Endothelial cell of umbilical vein (primary cell): ENCODE results near the gene LBHD2. TPM values are rescaled to one million over a fixed set of nuclear protein-coding genes. Genes with fewer than 3 reads are reported as not detected.

Experiments
- BruUV-seq: library from RNA; stranded (reverse); fragments of 400-500 nt; replicated peaks from 2 replicates; lab custom pipeline; 2021; lab: Mats Ljungman, UMichigan
- CTCF ChIA-PET: fragments of 300-600, 350-600 bp; sonication (Branson Sonifier 250); formaldehyde crosslinking; loops from one replicate; lab custom pipeline; 2021; ENCODE audit warnings: antibody characterized with exemption, inconsistent platforms; lab: Charles Lee
- POLR2A ChIA-PET: fragments of 300-600, 350-600 bp; sonication (Branson Sonifier 250); formaldehyde crosslinking; loops from one replicate; lab custom pipeline; 2021; ENCODE audit warnings: antibody characterized with exemption, inconsistent platforms; lab: Charles Lee
- DNase-seq: peaks from one replicate; pipeline ENCODE4 v3.0.0-alpha.2; 2011; ENCODE audit warnings: low read depth, low spot score
- FAIRE-seq: peaks from 2 replicates; lab custom pipeline; 2011; peaks lifted over from hg19 to GRCh38; lab: Jason Lieb, UNC
- H2AFZ ChIP-seq: 2 replicates; pipeline ENCODE4 v1.6.0; 2012; ENCODE audit warnings: low read depth, low read length, control low read depth, inconsistent platforms
- H3K27ac ChIP-seq: 2 replicates; pipeline ENCODE4 v1.5.1; 2011; ENCODE audit warnings: low read depth, mild to moderate bottlenecking, control low read depth, low read length, moderate library complexity; ENCODE audit not compliant: insufficient read depth
- H3K27me3 ChIP-seq, 2 experiments: 2 replicates each; pipeline versions ENCODE4 v1.6.0 to v1.6.1; 2011; ENCODE audit warnings: low read length in 2 of 2, mixed read lengths in 1 of 2; ENCODE audit not compliant: control insufficient read depth in 2 of 2, insufficient read depth in 2 of 2
- H3K36me3 ChIP-seq, 2 experiments: 2 replicates in 1 of 2; 3 replicates in 1 of 2; pipeline ENCODE4 v1.5.1; 2011; ENCODE audit warnings: low read length in 2 of 2, mild to moderate bottlenecking in 1 of 2, moderate library complexity in 1 of 2; ENCODE audit not compliant: control insufficient read depth in 2 of 2, insufficient read depth in 2 of 2; ENCODE audit errors: extremely low read depth in 1 of 2
- H3K4me1 ChIP-seq: 3 replicates; pipeline ENCODE4 v1.5.1; 2011; ENCODE audit warnings: mild to moderate bottlenecking, low read length; ENCODE audit not compliant: control insufficient read depth, insufficient read depth; ENCODE audit errors: extremely low read depth
- H3K4me2 ChIP-seq: 2 replicates; pipeline ENCODE4 v1.6.1; 2011; ENCODE audit warnings: low read length, control low read depth, mixed read lengths; ENCODE audit not compliant: insufficient read depth
- H3K4me3 ChIP-seq, 3 experiments: fragments of 200-600 bp in 1 of 3; sonication (generic), shearing (Covaris generic) in 1 of 3; replicated peaks in 1 of 3; 2 replicates each; pipeline ENCODE4 v1.5.1; 2011 to 2016; ENCODE audit warnings: control low read depth in 3 of 3, low read length in 3 of 3, mild to moderate bottlenecking in 2 of 3, inconsistent platforms in 1 of 3, low read depth in 1 of 3, moderate library complexity in 1 of 3; ENCODE audit not compliant: insufficient read depth in 1 of 3
- H3K79me2 ChIP-seq: 2 replicates; pipeline ENCODE4 v1.6.0; 2012; ENCODE audit warnings: low read length, inconsistent platforms; ENCODE audit not compliant: control insufficient read depth, insufficient read depth
- H3K9ac ChIP-seq: replicated peaks from 2 replicates; pipeline ENCODE3; 2011; ENCODE audit warnings: low read length, control low read depth; ENCODE audit not compliant: insufficient read depth; ENCODE audit errors: extremely low read depth
- H3K9me1 ChIP-seq: replicated peaks from 3 replicates; pipeline ENCODE4 v1.6.0; 2011; ENCODE audit warnings: mild to moderate bottlenecking, low read length; ENCODE audit not compliant: control insufficient read depth, insufficient read depth; ENCODE audit errors: extremely low read depth
- H3K9me3 ChIP-seq: replicated peaks from 2 replicates; pipeline ENCODE4 v1.5.1; 2012; ENCODE audit warnings: low read length, inconsistent platforms; ENCODE audit not compliant: control insufficient read depth, insufficient read depth
- H4K20me1 ChIP-seq: replicated peaks from 2 replicates; pipeline ENCODE3; 2011; ENCODE audit warnings: mild to moderate bottlenecking, low read length; ENCODE audit not compliant: control insufficient read depth, insufficient read depth; ENCODE audit errors: extremely low read depth
- EZH2 ChIP-seq: IDR thresholded peaks from 2 replicates; pipeline ENCODE4 v1.6.1; 2012; ENCODE audit warnings: borderline replicate concordance, low read depth, mild to moderate bottlenecking, moderate library complexity, low read length, inconsistent platforms; ENCODE audit not compliant: severe bottlenecking
- FOS ChIP-seq: IDR thresholded peaks from 2 replicates; pipeline ENCODE4 v1.6.1; 2011; ENCODE audit warnings: mild to moderate bottlenecking, low read length, moderate library complexity, borderline replicate concordance; ENCODE audit not compliant: insufficient read depth
- GATA2 ChIP-seq: IDR thresholded peaks from 2 replicates; pipeline ENCODE4 v1.7.0; 2011; ENCODE audit warnings: low read depth, mild to moderate bottlenecking, moderate library complexity, mixed read lengths, low read length; ENCODE audit not compliant: insufficient read length, insufficient read depth
- JUN ChIP-seq: IDR thresholded peaks from 2 replicates; pipeline ENCODE4 v1.6.1; 2011; ENCODE audit warnings: borderline replicate concordance, low read depth; ENCODE audit not compliant: insufficient read length, insufficient read depth
- MYC ChIP-seq: IDR thresholded peaks from one replicate; pipeline ENCODE4 v1.6.1; 2011; ENCODE audit warnings: mild to moderate bottlenecking, low read depth, low read length
- POLR2A ChIP-seq: IDR thresholded peaks from 2 replicates; pipeline ENCODE4 v1.6.1; 2012; ENCODE audit warnings: low read depth, mild to moderate bottlenecking, control low read depth, low read length
- POLR2AphosphoS5 ChIP-seq: IDR thresholded peaks from 2 replicates; pipeline ENCODE4 v1.6.1; 2012; ENCODE audit warnings: low read depth, mild to moderate bottlenecking, control low read depth, low read length, moderate library complexity; ENCODE audit not compliant: insufficient read depth
- dilution Hi-C: fragments of 300-500 bp; cut with MboI; formaldehyde crosslinking; loops from one replicate; pipeline ENCODE4 v1.15.0; 2019; ENCODE audit warnings: low sequenced_read_pairs; ENCODE audit not compliant: extremely low pct_ligation_motif_present
- intact Hi-C: fragments of 100-400 bp; cut with micrococcal nuclease; formaldehyde crosslinking; loops from one replicate; pipeline ENCODE4 v1.10.0; 2022
- polyA plus RNA-seq, 4 experiments: library from polyadenylated mRNA; depleted of rRNA in 3 of 4; stranded (reverse) in 3 of 4; unstranded in 1 of 4; fragments of >200 nt; gene quantifications; 2 replicates each; pipeline versions ENCODE4 v1.2.1 to v1.2.3, GENCODE V29; 2011 to 2012; ENCODE audit warnings: missing spikeins in 1 of 4
- total RNA-seq: library from RNA; stranded (reverse); gene quantifications from 2 replicates; pipeline ENCODE4 v1.2.3, GENCODE V29; 2021
- TF ChIP-seq, protein P1 (sequence below), 2 donors: IDR thresholded peaks; 1 replicate in 1 of 2; 2 replicates in 1 of 2; pipeline ENCODE4 v1.5.1; 2011; ENCODE audit warnings: low read length in 2 of 2, mild to moderate bottlenecking in 2 of 2, moderate library complexity in 2 of 2, control low read depth in 1 of 2, inconsistent platforms in 1 of 2, low read depth in 1 of 2; ENCODE audit not compliant: insufficient read depth in 1 of 2; ENCODE audit errors: extremely low read depth in 1 of 2
- TF ChIP-seq, protein P2 (sequence below): IDR thresholded peaks from 2 replicates; pipeline ENCODE4 v1.6.1; 2011; ENCODE audit not compliant: insufficient read depth, insufficient read length

LBHD2 gene
- total and polyA plus RNA-seq, 2 donors (not counting 3 experiments of a cell fraction or from before 2014, with no cell fraction given): not detected

DNA sequence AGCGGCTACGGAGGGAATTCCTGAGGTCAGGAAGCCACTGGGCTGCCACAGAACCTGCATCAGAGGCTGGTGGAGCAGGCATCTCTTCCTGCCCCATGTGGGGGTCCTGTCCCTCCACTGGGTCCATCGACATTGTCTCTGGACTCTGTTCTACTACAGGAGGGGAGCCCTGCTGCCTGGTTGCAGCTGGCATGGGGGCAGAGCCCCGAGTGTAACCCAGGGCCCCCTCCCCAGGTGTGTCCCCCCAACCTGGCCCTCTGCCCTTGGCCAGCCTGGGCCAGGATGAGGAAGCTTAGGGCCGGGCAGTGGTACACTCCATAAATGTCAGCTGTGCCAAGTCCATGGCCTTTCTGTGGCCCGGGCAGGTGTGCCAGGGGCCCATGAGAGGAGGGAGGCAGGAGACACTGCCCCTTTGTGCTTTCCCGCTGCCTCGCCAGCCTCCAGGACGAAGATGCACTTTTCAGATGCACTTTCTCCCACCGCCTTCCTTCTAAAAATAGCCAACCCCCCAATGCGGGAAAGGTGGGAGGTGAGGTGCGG lies 6.5 kb downstream of the LBHD2 start:
- intact Hi-C loops: loop anchor here (1.0 kb wide), 1 partner anchor 15 kb away; no protein-coding TSS in a partner anchor
- Histone ChIP-seq H3K9ac (no peak overlapping the region), H3K4me3 (no peak overlapping the region), H3K9me3 (no peaks in the 10 kb centered on the region), H3K27me3 (no peaks in the 10 kb centered on the region), H3K36me3 (no peaks in the 10 kb centered on the region), H3K4me1 (peaks cover 4% of the 10 kb centered on the region), H3K27ac (no peak overlapping the region), H3K9me1 (no peaks in the 10 kb centered on the region), H4K20me1 (no peaks in the 10 kb centered on the region), H3K4me2 (no peak overlapping the region), H3K79me2 (no peaks in the 10 kb centered on the region), H2AFZ (no peak overlapping the region)
- TF ChIP-seq POLR2AphosphoS5: no peak
- no peak for TF ChIP-seq JUN
- no peak for TF ChIP-seq FOS
- no peak for TF ChIP-seq POLR2A
- TF ChIP-seq GATA2: no peak
- TF ChIP-seq EZH2: no peak
- TF ChIP-seq, protein P1, sequence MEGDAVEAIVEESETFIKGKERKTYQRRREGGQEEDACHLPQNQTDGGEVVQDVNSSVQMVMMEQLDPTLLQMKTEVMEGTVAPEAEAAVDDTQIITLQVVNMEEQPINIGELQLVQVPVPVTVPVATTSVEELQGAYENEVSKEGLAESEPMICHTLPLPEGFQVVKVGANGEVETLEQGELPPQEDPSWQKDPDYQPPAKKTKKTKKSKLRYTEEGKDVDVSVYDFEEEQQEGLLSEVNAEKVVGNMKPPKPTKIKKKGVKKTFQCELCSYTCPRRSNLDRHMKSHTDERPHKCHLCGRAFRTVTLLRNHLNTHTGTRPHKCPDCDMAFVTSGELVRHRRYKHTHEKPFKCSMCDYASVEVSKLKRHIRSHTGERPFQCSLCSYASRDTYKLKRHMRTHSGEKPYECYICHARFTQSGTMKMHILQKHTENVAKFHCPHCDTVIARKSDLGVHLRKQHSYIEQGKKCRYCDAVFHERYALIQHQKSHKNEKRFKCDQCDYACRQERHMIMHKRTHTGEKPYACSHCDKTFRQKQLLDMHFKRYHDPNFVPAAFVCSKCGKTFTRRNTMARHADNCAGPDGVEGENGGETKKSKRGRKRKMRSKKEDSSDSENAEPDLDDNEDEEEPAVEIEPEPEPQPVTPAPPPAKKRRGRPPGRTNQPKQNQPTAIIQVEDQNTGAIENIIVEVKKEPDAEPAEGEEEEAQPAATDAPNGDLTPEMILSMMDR (IDR thresholded peaks at IDR 0.05; ENCODE audit: extremely low read depth in 1 of 2, insufficient read depth in 1 of 2, low read depth in 1 of 2, low read length in 2 of 2): no peak
- TF ChIP-seq MYC: no peak
- TF ChIP-seq, protein P2, sequence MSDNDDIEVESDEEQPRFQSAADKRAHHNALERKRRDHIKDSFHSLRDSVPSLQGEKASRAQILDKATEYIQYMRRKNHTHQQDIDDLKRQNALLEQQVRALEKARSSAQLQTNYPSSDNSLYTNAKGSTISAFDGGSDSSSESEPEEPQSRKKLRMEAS: no peak
- CTCF ChIA-PET: interaction anchor here (1.0 to 1.7 kb wide), 3 partner anchors 12 to 15 kb away, joined by 5 to 8 read pairs (median 5); no protein-coding TSS in a partner anchor
- dilution Hi-C loops: no loop called here
- BruUV-seq: no TSS peak
- DNase-seq (no peak), FAIRE-seq (no peak)
- POLR2A ChIA-PET: no interaction called here
